ENCODE data around the gene IL10.

Gene IL10

GRCh38 chr1:206788487-206789050 is 16.3 kb upstream of the IL10 start:
- no peak for DNase-seq
- Histone ChIP-seq H3K27me3 (no peaks in the 10 kb centered on the region), H3K36me3 (no peaks in the 10 kb centered on the region), H3K9me3 (no peaks in the 10 kb centered on the region), H3K4me1 (no peaks in the 10 kb centered on the region), H3K4me3 (ENCODE audit: low read depth, low read length) (no peak overlapping the region)
- no peak for TF ChIP-seq CTCF (IDR thresholded peaks at IDR 0.05; ENCODE audit: low read depth, low read length)

- Histone ChIP-seq H3K27me3 (no peaks in the 10 kb centered on the region), H3K9me3 (no peaks in the 10 kb centered on the region), H3K4me1 (no peaks in the 10 kb centered on the region), H3K4me3 (ENCODE audit: low read depth, low read length) (no peak overlapping the region), H3K36me3 (no peaks in the 10 kb centered on the region)
- TF ChIP-seq CTCF (IDR thresholded peaks at IDR 0.05; ENCODE audit: low read depth, low read length), result no peak
- DNase-seq, result no peak
Observed at GRCh38 chr1:206787891-206788290, 15.6 kb upstream of the IL10 start.

GRCh38 chr1:206786212-206786886 is 14.1 kb upstream of the IL10 start:
- H3K4me1 ChIP-seq, result no peaks in the 10 kb centered on the region
- H3K27me3 ChIP-seq, result no peaks in the 10 kb centered on the region
- no peaks in the 10 kb centered on the region for H3K36me3 ChIP-seq
- no peak overlapping the region for H3K4me3 ChIP-seq (ENCODE audit: low read depth, low read length)
- no peak for TF ChIP-seq CTCF (IDR thresholded peaks at IDR 0.05; ENCODE audit: low read depth, low read length)
- no peaks in the 10 kb centered on the region for H3K9me3 ChIP-seq
- no peak for DNase-seq

GRCh38 chr1:206785182-206785765 is 13.0 kb upstream of the IL10 start:
- no peaks in the 10 kb centered on the region for H3K36me3 ChIP-seq
- no peaks in the 10 kb centered on the region for H3K27me3 ChIP-seq
- no peaks in the 10 kb centered on the region for H3K9me3 ChIP-seq
- H3K4me1 ChIP-seq, result no peaks in the 10 kb centered on the region
- H3K4me3 ChIP-seq (ENCODE audit: low read depth, low read length), result no peak overlapping the region
- no peak for DNase-seq
- TF ChIP-seq CTCF (IDR thresholded peaks at IDR 0.05; ENCODE audit: low read depth, low read length), result no peak

GRCh38 chr1:206784471-206784903 is 12.2 kb upstream of the IL10 start:
- no peak for DNase-seq
- no peaks in the 10 kb centered on the region for H3K27me3 ChIP-seq
- H3K9me3 ChIP-seq, result no peaks in the 10 kb centered on the region
- TF ChIP-seq CTCF (IDR thresholded peaks at IDR 0.05; ENCODE audit: low read depth, low read length), result no peak
- H3K4me3 ChIP-seq (ENCODE audit: low read depth, low read length), result no peak overlapping the region
- H3K36me3 ChIP-seq, result no peaks in the 10 kb centered on the region
- no peaks in the 10 kb centered on the region for H3K4me1 ChIP-seq

GRCh38 chr1:206783506-206783905 is 11.2 kb upstream of the IL10 start:
- no peak for TF ChIP-seq CTCF (IDR thresholded peaks at IDR 0.05; ENCODE audit: low read depth, low read length)
- no peak for DNase-seq

More at GRCh38 chr1:206783506-206783905, 11.2 kb upstream of the IL10 start:
- Histone ChIP-seq H3K4me1 (no peaks in the 10 kb centered on the region), H3K9me3 (no peaks in the 10 kb centered on the region), H3K36me3 (no peaks in the 10 kb centered on the region), H3K27me3 (no peaks in the 10 kb centered on the region), H3K4me3 (ENCODE audit: low read depth, low read length) (no peak overlapping the region)

All from BE2C (cell line).